TTC549 (cell line): ENCODE measurements around the gene BCO1.

Source experiments
- FAIRE-seq: peaks from 2 replicates; lab custom pipeline; 2012; peaks lifted over from hg19 to GRCh38; lab: Jason Lieb, UNC

BCO1 gene

DNA sequence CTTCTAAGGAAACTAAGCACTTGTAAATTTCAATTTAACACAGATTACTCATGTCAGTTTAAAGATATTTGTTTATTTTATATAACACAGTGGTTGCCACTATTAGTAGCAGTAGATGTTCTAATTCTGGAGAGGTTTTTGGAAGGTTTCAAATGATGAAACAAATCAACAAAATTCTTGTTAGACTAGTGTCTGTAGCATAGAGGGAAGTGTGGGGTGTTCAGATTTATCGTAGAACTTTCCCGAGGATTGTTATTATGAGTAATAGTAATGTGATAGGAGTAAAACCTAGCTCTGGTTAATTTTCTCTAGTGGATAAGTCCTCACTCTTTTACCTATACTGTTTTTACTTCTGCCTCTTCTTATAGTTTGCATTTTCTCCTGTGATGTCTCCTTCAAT lies 82.5 kb downstream of the BCO1 start:
- FAIRE-seq, result no peak

DNA sequence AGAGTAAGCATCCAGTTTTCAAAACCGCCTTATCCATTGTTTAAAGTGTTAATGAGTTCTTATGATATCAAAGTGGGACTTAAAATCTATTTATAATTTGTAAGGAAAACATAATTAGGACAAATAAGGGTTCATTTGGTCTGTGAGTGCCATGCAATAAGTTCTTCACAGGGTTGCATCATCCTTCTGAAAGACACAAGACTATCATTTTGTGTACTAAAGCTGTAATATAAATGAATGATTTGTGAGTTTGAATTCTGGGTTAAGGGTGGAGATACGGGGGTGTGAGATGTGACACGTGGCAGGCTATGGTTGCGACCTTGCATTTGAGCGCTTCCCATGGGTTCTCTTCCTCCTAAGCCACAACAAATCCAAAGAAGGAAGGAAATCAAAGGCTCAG lies 83.0 kb downstream of the BCO1 start:
- no peak for FAIRE-seq

DNA sequence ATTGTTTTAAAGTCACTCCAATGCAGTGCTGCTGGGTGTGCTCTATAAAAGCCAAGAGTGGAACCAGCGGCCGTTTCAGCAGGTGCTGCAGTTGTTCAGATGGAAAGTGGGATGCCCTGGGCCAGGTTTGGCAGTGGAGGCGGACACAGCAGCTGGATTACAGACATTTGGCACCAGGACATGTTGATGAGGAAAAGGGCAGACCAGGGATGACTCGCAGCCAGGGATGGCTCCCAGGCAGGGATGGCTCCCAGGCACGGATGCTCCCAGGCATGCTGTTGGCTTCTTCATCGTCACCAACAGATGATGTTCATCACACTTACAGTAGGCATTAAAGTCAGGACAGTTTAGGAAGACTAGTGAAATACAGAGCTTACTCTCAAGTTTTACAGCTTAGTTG lies 86.3 kb downstream of the BCO1 start:
- no peak for FAIRE-seq

DNA sequence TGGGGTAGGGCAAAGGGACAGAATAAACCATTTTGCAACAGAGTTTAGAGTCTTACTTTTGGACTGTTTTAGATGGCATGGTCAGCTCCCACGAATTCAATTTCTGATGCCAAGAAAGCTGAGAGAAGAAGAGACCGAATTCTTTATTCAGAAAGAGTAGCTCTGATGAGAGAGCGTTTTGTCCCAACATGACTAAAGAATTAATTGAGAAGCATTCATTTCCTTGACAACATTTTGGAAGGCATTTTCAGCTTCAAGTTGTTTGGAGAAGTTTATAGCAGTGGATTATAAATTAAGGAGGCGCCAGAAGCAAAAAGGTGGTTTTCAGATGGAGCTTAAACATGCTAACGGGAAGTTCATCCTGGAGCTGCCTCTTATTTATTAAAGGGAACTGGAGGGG lies 88.5 kb downstream of the BCO1 start:
- FAIRE-seq, result no peak

DNA sequence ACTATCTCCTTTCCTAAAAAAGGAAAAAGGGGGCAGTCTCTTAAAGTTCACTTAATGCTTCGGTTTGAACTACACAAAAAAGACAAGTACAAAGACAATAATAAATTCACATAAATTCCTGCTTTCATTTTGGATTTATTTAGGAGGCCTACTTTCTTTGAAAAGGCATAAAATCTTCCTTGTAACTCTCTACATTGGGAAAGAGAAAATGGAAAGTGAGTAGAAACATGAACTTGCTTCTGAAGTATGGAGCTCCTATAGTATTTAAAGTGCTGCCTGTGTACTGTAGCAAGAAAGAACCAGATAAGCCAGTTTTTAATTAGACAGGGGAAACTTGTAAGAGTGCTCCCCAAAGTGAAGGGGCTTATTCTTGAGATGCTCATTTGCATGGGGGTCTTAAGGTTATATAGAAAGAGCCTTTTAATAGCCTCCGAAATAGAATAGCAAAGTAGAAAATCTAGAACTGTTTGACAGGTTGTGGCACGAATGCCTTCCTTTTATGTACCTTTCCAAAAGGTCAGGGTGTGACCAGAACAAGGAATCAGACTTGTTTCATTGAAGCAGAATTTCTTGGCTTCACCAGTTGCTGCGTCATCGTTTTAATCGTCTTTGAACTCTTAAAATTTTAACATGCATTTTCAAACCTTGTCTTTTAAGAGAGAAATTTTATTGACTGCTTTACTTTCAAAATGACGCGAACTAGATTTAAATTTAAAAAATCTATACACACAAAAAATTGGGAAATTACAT lies 89.1 kb downstream of the BCO1 start:
- FAIRE-seq, result no peak

DNA sequence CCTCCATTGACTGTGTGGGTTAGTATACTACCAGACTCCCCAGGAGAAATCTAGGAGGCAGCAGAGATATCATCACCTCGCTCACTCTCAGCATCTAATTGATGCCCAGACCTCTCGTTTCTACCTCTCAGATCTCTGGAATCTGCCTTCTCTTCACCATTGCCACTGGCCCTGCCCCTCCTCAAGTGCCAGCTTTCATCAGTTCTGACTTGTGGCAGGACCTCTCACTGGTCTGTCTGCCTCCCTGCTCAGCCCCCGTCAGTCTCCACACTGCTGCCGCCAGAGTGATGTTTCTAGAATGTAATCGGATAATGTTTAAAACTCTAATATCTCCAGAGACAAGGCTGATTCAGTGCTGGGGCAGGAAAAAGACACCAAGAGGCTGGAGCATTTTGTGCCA lies 91.5 kb downstream of the BCO1 start:
- FAIRE-seq, result no peak

DNA sequence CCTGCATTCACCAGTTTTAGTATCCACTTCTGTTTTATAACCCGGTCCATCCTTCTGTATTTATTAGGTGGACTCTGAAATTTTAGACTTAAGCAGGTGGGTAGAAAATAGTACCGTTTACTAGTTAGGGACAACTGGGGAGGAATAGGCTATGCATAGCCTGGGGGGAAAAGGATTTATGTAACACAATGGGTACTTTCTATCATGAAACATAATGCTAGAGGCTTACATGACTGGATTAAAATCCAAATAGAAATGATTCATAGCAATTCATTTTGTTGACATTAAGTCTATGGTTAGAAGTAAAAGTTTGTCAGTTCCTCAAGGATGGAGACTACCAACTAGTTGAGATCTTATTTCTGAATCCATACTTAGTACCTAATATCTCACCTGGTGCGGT lies 94.9 kb downstream of the BCO1 start:
- no peak for FAIRE-seq

DNA sequence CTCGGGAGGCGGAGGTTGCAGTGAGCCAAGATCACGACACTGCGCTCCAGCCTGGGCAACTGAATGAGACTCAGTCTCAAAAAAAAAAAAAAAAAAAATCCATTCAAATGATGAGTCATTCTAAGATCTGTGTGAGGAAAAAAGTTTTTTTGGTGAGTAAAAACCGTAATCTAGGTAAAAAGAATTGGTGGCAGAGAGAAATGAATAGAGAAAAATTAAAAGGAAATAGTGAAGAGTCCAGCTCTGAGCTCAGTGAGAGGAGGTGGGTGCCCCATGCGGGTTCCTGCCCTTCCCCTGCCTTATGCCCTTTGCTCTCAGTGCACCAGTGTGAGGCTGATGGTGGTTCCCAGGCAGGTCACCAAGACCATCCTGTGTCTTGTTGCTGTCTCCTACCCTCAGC lies 97.2 kb downstream of the BCO1 start:
- FAIRE-seq, result no peak

DNA sequence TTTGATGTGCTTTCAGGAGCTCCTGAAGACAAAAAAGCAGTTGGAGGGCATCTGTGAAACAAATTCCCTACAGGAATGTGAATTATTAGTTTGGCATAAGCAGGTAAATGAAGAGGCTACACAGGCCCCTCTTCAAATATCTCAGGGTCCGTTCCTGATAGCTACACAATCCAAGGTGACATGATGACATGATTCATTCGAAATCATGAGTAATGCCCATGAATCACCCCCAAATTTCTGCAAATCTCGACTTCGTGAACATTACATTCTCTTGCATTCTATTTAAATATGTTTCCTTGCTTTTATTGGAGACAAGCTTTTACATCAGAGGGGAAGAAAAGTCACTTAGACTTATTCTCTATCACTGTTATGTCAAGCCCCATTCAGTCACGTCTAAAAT lies 98.6 kb downstream of the BCO1 start:
- no peak for FAIRE-seq
